SK-MEL-5 (cell line): Measurements from ENCODE around the gene MAST4. TPM values are rescaled to one million over a fixed set of nuclear protein-coding genes. Genes with fewer than 3 reads are reported as not detected.

Experiments
- DNase-seq: peaks from one replicate; pipeline ENCODE4 v3.0.0-alpha.2; 2016; ENCODE audit warnings: low read depth, low spot score
- in situ Hi-C: cut with HindIII; loops from 2 replicates; pipeline ENCODE4 v1.10.0; 2016; ENCODE audit warnings: low sequenced_read_pairs, high pct_unique_total_duplicates, low pct_unique_long_range_greater_than_20kb
- total RNA-seq: library from RNA; depleted of rRNA; stranded (reverse); fragments of >200 nt; shearing (Covaris generic); gene quantifications from 2 replicates; pipeline ENCODE4 v1.2.3, GENCODE V29; 2014

MAST4 gene
- total RNA-seq, 1 experiment from 2014 or later, result 1.6 TPM

DNA sequence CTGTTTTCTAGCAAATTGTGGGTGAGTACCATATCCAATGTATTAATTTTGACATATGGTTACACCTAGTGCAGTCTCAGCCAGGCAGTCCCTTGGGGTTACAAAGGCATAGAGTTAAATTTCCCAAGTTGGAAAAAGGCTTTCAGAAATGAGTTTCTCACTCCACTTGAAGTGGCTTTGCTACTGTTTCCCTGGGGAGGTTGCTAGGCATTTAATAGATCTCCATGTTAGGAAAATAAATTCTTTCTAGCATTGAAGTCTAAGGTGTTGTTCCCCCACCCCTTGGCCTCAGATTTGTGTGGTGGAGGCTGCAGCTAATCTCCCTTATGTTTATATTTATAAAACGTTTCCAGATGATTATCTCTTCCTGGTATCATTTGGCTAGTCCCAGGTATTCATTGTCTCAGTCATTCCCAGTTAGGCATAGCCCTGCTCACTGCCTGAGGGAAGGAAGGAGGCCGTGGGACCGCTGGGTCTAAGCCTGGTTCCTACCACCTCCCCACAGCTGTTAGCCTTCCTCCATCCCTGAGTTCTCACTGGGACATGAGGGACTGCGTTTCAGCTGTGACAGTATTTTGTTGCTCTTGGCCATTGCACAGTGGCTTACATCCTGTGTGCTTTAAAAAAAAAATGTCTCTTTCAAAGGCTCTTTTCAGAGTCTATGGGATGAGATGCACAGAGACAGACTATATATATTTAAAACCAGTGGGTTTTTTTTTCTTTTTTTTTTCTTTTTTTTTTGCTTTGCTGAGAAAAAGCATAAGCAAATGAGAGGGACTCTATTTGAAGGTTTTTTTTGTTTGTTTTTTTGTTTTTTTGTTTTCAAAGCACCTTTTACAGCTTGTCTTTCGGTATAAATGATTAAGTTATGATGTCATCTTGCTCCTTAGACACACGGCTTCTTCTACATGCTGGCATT is 121.5 kb downstream of the MAST4 start:
- in situ Hi-C loops, result no loop called here
- no peak for DNase-seq

GRCh38 chr5:66718374-66719002 is 122.3 kb downstream of the MAST4 start:
- in situ Hi-C loops, result no loop called here
- DNase-seq, result no peak

- in situ Hi-C loops, result no loop called here
- DNase-seq, result no peak
Observed at GRCh38 chr5:66720780-66721179, 124.6 kb downstream of the MAST4 start.

DNA sequence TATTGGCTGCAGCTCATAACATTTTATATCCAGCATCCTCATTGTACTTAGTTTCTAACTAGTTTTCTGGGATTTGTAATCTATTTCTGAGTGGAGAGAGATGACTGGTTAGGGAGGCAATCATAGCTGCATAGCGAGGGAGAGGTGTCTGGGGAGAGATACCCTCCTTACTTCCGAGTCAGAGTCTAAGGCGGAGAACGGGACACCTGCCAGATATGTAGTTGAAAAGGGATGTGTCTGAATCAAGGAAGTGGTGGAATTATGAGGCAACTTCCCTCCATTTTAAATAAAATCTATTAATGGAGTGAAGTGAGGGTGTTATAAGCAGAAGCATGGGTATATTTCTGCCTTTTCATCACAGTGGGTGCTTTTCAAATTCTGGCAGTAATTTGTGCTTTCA is 126.5 kb downstream of the MAST4 start:
- DNase-seq, result no peak
- in situ Hi-C loops, result no loop called here

GRCh38 chr5:66724349-66725139 is 128.4 kb downstream of the MAST4 start:
- DNase-seq, result no peak
- in situ Hi-C loops, result loop anchor here (25.0 kb wide), 1 partner anchor 412 kb away; no protein-coding TSS in a partner anchor

DNA sequence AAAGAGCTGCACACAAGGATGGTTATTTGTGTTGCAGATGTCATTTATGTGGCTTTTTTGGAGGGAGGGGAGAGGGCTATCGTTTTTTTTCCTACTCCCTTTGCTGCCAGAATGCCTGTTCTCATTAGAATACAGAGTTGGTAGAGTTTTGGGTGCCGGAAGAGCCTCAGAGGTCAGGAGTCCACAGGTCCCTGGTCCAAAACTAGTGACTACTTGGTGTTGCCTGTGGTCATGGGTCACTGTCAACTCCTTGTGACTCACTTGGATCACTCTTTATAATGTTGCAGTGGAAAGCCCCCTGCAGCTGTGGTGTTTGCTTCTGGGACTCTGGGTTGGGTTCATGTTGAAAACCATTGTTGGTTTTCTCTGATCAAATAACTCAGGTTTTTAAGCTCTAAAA is 131.4 kb downstream of the MAST4 start:
- no peak for DNase-seq
- in situ Hi-C loops, result loop anchor here (25.0 kb wide), 1 partner anchor 415 kb away; no protein-coding TSS in a partner anchor

GRCh38 chr5:66728049-66728448 is 131.9 kb downstream of the MAST4 start:
- in situ Hi-C loops, result loop anchor here (25.0 kb wide), 1 partner anchor 416 kb away; no protein-coding TSS in a partner anchor

GRCh38 chr5:66737096-66737495 is 140.9 kb downstream of the MAST4 start:
- in situ Hi-C loops, result loop anchor here (25.0 kb wide), 1 partner anchor 425 kb away; no protein-coding TSS in a partner anchor
- DNase-seq, result no peak

More at GRCh38 chr5:66728049-66728448, 131.9 kb downstream of the MAST4 start:
- no peak for DNase-seq

DNA sequence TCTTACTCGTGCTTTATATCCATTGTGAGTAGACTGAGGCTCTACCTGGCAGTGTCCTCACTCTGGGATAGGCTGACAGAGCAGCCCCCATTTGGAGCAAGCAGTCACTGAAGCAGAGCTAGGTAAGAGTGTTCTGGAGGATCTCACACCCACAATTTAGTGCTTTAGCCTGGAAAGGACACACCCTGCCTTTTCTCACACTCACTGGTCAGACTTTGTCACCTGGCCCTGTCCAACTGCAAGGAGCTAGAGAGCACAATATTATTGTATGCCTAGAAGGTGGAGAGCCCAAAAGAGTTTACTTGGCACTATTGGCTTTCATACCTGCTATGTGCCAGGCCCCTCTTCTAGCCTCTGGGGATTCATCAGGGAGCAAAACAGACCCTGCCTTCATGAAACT is 141.9 kb downstream of the MAST4 start:
- no peak for DNase-seq
- in situ Hi-C loops, result loop anchor here (25.0 kb wide), 1 partner anchor 426 kb away; no protein-coding TSS in a partner anchor

- in situ Hi-C loops, result loop anchor here (25.0 kb wide), 1 partner anchor 427 kb away; no protein-coding TSS in a partner anchor
- no peak for DNase-seq
Observed at GRCh38 chr5:66739021-66739420, 142.8 kb downstream of the MAST4 start.

- in situ Hi-C loops, result loop anchor here (25.0 kb wide), 1 partner anchor 428 kb away; no protein-coding TSS in a partner anchor
- DNase-seq, result no peak
Observed at GRCh38 chr5:66739951-66740350, 143.8 kb downstream of the MAST4 start.

GRCh38 chr5:66741394-66741793 is 145.2 kb downstream of the MAST4 start:
- no peak for DNase-seq
- in situ Hi-C loops, result loop anchor here (25.0 kb wide), 1 partner anchor 429 kb away; no protein-coding TSS in a partner anchor

DNA sequence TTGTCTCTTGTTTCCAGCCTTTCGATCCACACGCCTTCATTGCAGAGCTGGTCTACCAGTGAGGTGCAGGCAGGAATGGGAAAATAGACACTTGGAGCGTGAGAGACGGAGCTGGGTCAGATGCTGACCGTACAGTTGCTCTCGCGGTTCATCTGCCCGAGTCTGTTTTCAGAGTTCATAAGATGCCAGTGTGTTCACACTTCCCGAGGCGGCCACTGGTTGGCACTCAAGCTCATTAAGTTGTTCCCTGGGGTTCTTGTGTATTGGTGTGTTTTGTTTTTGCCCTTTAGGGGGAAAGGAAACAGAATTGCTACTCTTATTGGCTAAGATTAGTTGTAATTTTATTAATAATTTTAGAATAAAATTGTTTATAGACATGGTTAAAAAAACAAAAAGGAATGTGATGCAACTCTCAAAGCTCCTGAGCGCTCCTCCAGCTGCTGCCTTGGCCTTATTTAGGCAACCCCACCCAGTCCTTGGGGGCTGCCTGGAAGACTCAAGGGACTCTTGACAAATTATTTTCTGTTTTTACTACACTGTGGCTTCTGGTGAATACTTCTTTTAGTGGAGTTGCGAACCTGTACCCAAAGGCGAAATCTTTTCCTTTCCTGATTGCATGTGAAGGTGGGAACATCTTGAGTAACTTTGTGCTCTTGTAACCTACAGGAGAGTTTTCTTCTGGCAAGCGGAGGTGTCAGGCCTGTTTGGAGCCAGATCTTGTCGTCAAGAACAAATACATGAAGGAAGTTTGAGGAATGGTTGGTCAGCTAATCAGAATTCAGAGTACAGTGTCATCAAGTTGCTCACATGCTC is 146.1 kb downstream of the MAST4 start:
- in situ Hi-C loops, result loop anchor here (25.0 kb wide), 1 partner anchor 430 kb away; no protein-coding TSS in a partner anchor
- peak; percentile 62 for DNase-seq

DNA sequence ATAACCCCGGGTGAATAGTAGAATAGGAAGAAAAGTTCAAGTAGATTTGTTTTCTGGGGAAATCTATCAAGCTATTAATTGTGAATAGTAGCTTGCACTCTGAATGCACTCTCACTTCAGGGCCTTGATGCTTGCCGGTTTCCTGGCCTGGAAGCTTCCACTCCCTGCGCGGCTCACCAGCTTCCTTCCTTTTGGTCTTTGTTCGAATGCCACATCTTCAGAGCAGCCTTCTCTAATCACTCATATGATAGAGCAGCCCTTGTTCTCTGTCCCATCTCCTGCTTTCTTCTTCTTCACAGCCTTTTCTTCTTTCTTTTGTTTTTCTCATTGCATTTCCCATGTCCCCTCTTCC is 146.7 kb downstream of the MAST4 start:
- in situ Hi-C loops, result loop anchor here (25.0 kb wide), 1 partner anchor 431 kb away; no protein-coding TSS in a partner anchor
- no peak for DNase-seq

- in situ Hi-C loops, result loop anchor here (25.0 kb wide), 1 partner anchor 431 kb away; no protein-coding TSS in a partner anchor
- no peak for DNase-seq
Observed at GRCh38 chr5:66743344-66743743, 147.2 kb downstream of the MAST4 start.

GRCh38 chr5:66744040-66744439 is 147.8 kb downstream of the MAST4 start:
- in situ Hi-C loops, result loop anchor here (25.0 kb wide), 1 partner anchor 432 kb away; no protein-coding TSS in a partner anchor
- peak; percentile 57 for DNase-seq

DNA sequence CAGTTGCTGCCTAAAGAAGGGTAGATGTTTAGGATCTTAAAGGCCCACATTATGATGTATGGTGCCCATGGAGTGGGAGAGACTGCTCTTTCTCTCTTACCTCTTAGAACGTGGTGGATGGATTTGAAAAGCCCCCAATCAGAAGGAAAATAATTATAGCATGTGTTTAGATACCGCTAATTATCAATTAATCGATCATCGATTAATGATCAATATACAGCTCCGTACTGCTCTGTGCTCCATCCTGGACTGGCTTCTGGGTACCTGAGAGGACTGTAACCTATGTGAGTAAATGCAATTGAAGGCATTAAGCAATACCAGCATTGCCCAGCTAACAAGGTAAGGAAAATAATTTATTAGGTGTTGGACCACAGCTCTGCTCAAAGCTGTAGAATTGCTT is 149.1 kb downstream of the MAST4 start:
- DNase-seq, result no peak
- in situ Hi-C loops, result loop anchor here (25.0 kb wide), 1 partner anchor 433 kb away; no protein-coding TSS in a partner anchor
